Adipocyte (in vitro differentiated cells): ENCODE data around the gene MSH6.

Source experiments
- DNase-seq: peaks from one replicate; pipeline ENCODE4 v3.0.0-alpha.2; 2015; ENCODE audit warnings: low read depth
- H3K27me3 ChIP-seq: replicated peaks from 2 replicates; pipeline ENCODE4 v1.7.0; 2013; ENCODE audit warnings: mild to moderate bottlenecking, low read length, moderate library complexity; ENCODE audit not compliant: control insufficient read depth, insufficient read depth
- H3K36me3 ChIP-seq: 2 replicates; pipeline ENCODE4 v1.7.0; 2013; ENCODE audit warnings: low read length, mild to moderate bottlenecking, moderate library complexity; ENCODE audit not compliant: control insufficient read depth, insufficient read depth, severe bottlenecking
- H3K4me1 ChIP-seq: 2 replicates; pipeline ENCODE4 v1.7.0; 2013; ENCODE audit warnings: mild to moderate bottlenecking, low read length, moderate library complexity; ENCODE audit not compliant: control insufficient read depth, insufficient read depth
- H3K4me3 ChIP-seq: 2 replicates; pipeline ENCODE4 v1.7.0; 2013; ENCODE audit warnings: mild to moderate bottlenecking, low read length, moderate library complexity
- H3K9ac ChIP-seq: 2 replicates; pipeline ENCODE4 v1.7.0; 2013; ENCODE audit warnings: mild to moderate bottlenecking, low read length, moderate library complexity
- H3K9me3 ChIP-seq: 2 replicates; pipeline ENCODE4 v1.7.0; 2013; ENCODE audit warnings: mild to moderate bottlenecking, low read length, moderate library complexity; ENCODE audit not compliant: control insufficient read depth

Gene MSH6

DNA sequence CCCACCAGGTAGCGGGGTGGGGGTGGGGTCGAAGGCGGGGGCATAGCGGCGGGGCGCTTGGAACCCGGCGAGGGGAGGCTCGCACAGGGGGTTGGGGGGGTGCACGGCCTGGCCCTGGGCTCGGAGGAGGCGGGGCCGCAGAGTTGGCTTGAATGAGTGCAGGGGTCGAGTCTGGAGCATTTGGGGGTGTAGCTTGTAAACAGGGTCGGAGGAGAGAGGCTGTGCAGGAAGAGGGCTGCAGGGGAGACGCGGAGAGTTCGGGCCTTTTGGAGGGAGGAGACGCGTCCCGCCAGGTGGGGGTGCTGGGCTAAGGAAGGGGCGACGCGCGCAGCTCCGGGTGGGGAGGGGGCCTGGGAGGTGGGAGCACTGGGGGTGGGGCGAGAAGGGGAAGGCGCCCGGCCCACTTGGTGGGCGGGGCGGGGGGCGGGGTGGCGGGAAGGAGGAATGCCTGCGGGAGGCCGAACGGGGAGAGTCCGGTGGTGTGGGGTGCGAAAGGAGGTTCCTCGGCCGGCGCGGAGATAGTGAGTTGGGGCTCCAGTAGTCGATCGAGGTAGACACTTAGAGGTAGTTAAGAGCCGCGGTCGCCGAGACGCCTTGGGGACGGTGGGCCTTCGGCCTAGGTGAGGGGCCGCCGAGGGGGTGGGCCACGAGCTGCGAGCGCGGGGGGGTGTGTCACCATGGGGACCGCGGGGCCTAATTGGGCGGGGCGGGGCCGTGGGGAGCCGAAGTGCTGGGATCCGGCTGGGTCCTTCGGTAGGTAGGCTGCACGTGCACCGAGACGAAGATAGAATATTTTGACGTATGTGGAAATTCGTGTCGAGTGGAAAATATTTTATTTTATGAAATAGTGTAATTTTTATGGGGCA is 774 bp downstream of the MSH6 start:
- Histone ChIP-seq H3K9me3 (no peaks in the 10 kb centered on the region), H3K36me3 (no peaks in the 10 kb centered on the region), H3K27me3 (no peaks in the 10 kb centered on the region), H3K4me1 (peaks cover 6% of the 10 kb centered on the region), H3K4me3 (peak overlapping the region; percentile 94), H3K9ac (peak overlapping the region; percentile 95)
- DNase-seq: peak; percentile 87

DNA sequence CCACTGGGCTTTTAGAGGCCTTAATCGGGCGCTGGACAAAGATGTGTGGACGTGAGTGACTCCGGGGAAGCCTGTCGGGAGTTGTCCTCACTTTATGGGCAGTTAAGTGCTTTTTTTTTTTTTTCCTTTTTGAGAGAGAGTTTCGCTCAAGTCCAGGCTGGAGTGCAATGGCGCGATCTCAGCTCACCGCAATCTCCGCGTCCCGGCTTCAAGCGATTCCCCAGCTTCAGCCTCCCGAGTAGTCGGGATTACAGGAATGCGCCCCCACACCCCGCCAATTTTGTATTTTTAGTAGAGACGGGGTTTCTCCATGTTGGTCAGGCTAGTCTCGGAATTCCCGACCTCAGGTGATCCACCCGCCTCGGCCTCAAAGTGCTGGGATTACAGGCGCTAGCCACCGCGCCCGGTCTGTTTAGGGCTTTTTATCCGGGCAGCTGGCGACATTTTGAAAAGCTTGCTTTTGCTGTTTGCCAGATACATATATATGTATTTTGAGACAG is 1.5 kb downstream of the MSH6 start:
- no peaks in the 10 kb centered on the region for H3K9me3 ChIP-seq
- H3K4me3 ChIP-seq: peak overlapping the region; percentile 94
- H3K36me3 ChIP-seq: no peaks in the 10 kb centered on the region
- peaks cover 6% of the 10 kb centered on the region for H3K4me1 ChIP-seq
- DNase-seq: no peak
- no peaks in the 10 kb centered on the region for H3K27me3 ChIP-seq
- peak overlapping the region; percentile 75 for H3K9ac ChIP-seq

DNA sequence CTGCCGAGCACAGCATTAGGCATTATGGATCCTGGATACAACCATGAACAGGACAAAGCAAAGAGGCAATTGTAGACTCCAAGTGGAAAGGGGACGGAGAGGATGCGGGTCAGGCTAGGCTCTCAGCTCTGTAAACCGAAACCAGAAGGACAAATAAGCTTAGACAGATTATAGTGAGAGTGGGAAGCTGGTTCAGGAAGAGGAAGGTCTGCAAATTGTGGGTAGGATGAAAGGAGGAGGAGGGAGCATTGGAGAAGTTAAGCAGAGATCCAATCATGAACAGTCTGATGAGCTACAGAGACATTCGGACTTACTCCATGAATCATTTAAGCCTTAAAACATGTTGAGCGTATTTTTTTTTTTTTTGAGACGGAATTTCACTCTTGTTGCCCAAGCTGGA is 3.0 kb downstream of the MSH6 start:
- no peak for DNase-seq
- Histone ChIP-seq H3K9me3 (no peaks in the 10 kb centered on the region), H3K4me3 (no peak overlapping the region), H3K4me1 (peaks cover 6% of the 10 kb centered on the region), H3K9ac (no peak overlapping the region), H3K36me3 (no peaks in the 10 kb centered on the region), H3K27me3 (no peaks in the 10 kb centered on the region)

DNA sequence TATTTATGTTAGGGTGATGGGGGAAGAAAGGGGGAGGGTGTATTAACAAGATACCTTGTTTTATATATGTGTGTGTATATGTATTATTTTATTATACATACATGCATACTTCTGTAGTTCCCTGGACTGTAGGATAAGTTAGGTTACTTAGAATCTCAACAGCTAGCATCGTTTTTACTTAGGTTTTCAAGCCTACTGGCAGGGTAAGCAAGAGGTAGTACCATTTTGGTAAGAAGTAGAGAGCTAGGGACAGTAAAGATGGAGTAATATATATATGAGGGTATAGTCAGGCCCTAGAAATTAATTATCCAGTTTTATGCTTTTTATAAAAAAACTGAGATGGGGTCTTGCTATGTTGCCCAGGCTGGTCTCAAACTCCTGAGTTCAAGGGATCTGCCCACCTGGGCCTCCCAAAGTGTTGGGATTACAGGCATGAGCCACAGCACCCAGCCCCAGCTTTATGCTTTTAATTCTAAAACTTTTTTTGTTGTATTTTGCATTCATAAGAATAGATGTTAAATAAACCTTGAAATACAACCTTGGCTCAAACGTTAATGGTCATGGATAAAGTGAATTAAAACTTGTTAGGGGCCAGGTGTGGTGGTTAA is 13.2 kb downstream of the MSH6 start:
- no peaks in the 10 kb centered on the region for H3K27me3 ChIP-seq
- no peaks in the 10 kb centered on the region for H3K4me1 ChIP-seq
- no peak overlapping the region for H3K4me3 ChIP-seq
- no peak overlapping the region for H3K9ac ChIP-seq
- DNase-seq: no peak
- peaks cover 70% of the 10 kb centered on the region for H3K36me3 ChIP-seq
- H3K9me3 ChIP-seq: no peaks in the 10 kb centered on the region

DNA sequence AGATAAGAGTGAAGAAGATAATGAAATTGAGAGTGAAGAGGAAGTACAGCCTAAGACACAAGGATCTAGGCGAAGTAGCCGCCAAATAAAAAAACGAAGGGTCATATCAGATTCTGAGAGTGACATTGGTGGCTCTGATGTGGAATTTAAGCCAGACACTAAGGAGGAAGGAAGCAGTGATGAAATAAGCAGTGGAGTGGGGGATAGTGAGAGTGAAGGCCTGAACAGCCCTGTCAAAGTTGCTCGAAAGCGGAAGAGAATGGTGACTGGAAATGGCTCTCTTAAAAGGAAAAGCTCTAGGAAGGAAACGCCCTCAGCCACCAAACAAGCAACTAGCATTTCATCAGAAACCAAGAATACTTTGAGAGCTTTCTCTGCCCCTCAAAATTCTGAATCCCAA is 15.7 kb downstream of the MSH6 start:
- no peak overlapping the region for H3K9ac ChIP-seq
- DNase-seq: no peak
- no peaks in the 10 kb centered on the region for H3K4me1 ChIP-seq
- peaks cover 4% of the 10 kb centered on the region for H3K9me3 ChIP-seq
- H3K4me3 ChIP-seq: no peak overlapping the region
- no peaks in the 10 kb centered on the region for H3K27me3 ChIP-seq
- H3K36me3 ChIP-seq: peaks cover 90% of the 10 kb centered on the region

DNA sequence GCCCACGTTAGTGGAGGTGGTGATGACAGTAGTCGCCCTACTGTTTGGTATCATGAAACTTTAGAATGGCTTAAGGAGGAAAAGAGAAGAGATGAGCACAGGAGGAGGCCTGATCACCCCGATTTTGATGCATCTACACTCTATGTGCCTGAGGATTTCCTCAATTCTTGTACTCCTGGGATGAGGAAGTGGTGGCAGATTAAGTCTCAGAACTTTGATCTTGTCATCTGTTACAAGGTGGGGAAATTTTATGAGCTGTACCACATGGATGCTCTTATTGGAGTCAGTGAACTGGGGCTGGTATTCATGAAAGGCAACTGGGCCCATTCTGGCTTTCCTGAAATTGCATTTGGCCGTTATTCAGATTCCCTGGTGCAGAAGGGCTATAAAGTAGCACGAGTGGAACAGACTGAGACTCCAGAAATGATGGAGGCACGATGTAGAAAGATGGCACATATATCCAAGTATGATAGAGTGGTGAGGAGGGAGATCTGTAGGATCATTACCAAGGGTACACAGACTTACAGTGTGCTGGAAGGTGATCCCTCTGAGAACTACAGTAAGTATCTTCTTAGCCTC is 16.2 kb downstream of the MSH6 start:
- Histone ChIP-seq H3K27me3 (no peaks in the 10 kb centered on the region), H3K9ac (no peak overlapping the region), H3K4me3 (no peak overlapping the region), H3K36me3 (peaks cover 94% of the 10 kb centered on the region), H3K9me3 (peaks cover 6% of the 10 kb centered on the region), H3K4me1 (no peaks in the 10 kb centered on the region)
- no peak for DNase-seq

DNA sequence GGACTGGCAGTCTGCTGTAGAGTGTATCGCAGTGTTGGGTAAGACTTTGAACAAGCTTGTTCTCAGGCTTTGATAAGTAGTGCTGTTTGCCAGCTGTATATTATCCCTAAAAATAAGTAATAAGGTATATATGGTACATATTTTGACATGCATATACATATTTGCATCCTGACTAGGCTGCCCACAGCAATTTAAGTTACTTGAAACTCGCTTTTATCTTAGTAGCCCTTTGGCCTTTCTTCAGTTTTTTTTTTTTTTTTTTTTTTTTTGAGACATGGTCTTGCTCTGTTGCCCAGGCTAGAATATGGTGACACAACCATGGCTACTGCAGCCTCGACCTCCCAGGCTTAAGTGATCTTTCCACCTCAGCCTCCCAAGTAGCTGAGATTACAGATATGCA is 18.2 kb downstream of the MSH6 start:
- no peak overlapping the region for H3K9ac ChIP-seq
- peaks cover 6% of the 10 kb centered on the region for H3K9me3 ChIP-seq
- H3K36me3 ChIP-seq: peaks cover 98% of the 10 kb centered on the region
- no peaks in the 10 kb centered on the region for H3K27me3 ChIP-seq
- peaks cover 6% of the 10 kb centered on the region for H3K4me1 ChIP-seq
- H3K4me3 ChIP-seq: no peak overlapping the region
- no peak for DNase-seq

DNA sequence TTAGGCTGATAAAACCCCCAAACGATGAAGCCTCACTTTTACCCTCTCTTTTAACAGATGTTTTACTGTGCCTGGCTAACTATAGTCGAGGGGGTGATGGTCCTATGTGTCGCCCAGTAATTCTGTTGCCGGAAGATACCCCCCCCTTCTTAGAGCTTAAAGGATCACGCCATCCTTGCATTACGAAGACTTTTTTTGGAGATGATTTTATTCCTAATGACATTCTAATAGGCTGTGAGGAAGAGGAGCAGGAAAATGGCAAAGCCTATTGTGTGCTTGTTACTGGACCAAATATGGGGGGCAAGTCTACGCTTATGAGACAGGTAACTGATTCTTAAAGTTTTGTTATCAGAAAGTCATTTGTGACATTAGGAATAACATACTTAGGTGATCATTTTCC is 20.4 kb downstream of the MSH6 start:
- peaks cover 6% of the 10 kb centered on the region for H3K9me3 ChIP-seq
- DNase-seq: no peak
- H3K9ac ChIP-seq: no peak overlapping the region
- H3K4me3 ChIP-seq: no peak overlapping the region
- peaks cover 99% of the 10 kb centered on the region for H3K36me3 ChIP-seq
- peaks cover 13% of the 10 kb centered on the region for H3K4me1 ChIP-seq
- H3K27me3 ChIP-seq: no peaks in the 10 kb centered on the region

DNA sequence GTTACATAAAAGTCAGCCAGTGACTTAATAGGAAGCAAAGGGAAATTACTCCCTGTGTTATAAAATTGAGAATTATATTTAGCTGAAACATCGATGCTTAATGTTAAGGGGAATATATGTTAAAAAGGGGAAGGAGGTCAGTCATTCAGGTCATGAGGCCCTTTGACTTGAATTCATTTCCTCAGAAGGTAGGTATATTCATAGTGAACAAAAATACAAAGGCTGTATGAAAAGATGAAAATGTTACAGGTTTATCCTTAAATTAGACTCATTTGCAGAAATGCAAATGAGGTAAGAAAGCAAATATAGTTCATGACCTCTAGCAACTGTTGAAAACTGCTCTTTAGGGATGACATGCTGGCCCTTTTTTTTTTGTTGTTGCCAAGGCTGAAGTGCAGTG is 20.8 kb downstream of the MSH6 start:
- H3K4me1 ChIP-seq: peaks cover 17% of the 10 kb centered on the region
- H3K4me3 ChIP-seq: no peak overlapping the region
- H3K9me3 ChIP-seq: peaks cover 6% of the 10 kb centered on the region
- peaks cover 99% of the 10 kb centered on the region for H3K36me3 ChIP-seq
- no peak overlapping the region for H3K9ac ChIP-seq
- no peak for DNase-seq
- H3K27me3 ChIP-seq: no peaks in the 10 kb centered on the region

DNA sequence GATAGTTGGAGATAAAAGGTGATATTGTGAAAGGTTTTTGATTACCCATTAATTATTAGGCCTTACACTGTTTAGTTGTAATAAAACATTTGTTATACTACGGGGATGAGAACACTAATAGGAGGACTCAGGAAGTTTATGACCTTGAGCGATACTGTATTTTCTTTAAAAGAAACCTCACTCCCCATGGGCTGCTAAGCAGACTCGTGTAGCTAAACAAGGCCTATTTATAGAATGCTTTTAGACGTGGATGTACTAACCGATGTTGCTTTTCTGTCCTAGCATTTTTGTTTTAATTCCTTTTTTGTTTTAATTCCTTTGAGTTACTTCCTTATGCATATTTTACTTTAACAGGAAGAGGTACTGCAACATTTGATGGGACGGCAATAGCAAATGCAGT is 22.9 kb downstream of the MSH6 start:
- H3K9ac ChIP-seq: no peak overlapping the region
- H3K4me1 ChIP-seq: peaks cover 21% of the 10 kb centered on the region
- DNase-seq: no peak
- H3K9me3 ChIP-seq: peaks cover 6% of the 10 kb centered on the region
- H3K4me3 ChIP-seq: no peak overlapping the region
- H3K27me3 ChIP-seq: no peaks in the 10 kb centered on the region
- H3K36me3 ChIP-seq: peaks cover 99% of the 10 kb centered on the region

DNA sequence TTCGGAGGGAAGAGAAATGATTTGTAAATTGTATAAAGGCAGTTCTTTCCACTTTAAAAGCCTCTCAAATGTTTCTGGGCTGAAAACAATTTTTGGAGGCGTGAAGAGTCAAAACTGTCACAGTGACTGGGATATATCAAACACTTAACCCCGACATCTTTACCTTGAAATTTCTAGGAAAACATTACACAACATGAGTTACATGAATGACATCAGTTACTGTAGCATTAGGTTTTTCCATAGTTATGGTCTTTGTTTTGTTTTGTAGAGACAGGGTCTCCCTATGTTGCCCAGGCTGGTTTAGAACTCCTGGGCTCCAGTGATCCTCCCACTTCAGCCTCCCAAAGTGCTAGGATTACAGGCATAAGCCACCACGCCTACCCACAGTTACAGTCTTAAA is 25.7 kb downstream of the MSH6 start:
- Histone ChIP-seq H3K4me1 (peaks cover 24% of the 10 kb centered on the region), H3K9me3 (peaks cover 3% of the 10 kb centered on the region), H3K4me3 (no peak overlapping the region), H3K27me3 (no peaks in the 10 kb centered on the region), H3K36me3 (peaks cover 94% of the 10 kb centered on the region), H3K9ac (no peak overlapping the region)
- no peak for DNase-seq
